Left kidney (tissue), 8 donors: ENCODE data around the gene S100PBP. TPM values are rescaled to one million over a fixed set of nuclear protein-coding genes. Genes with fewer than 3 reads are reported as not detected.

Source experiments
- DNase-seq: peaks from one replicate; pipeline ENCODE4 v3.0.0-alpha.2; 2013
- long read RNA-seq, 8 donors: transcript quantifications; one replicate each; lab custom pipeline, GENCODE V29; 2026
- polyA plus RNA-seq: library from polyadenylated mRNA; unstranded; fragments of 120-200 nt; gene quantifications from one replicate; pipeline ENCODE4 v1.2.1, GENCODE V29; 2013; ENCODE audit not compliant: insufficient read length

The S100PBP gene
- polyA plus RNA-seq: 57.7 TPM
- long read RNA-seq, donor 1, full-length matches to known transcripts: 6 of 11 reads
- long read RNA-seq, donor 1, partial matches to known transcripts: 5 of 11 reads
- long read RNA-seq, donor 1, other reads (novel, unspliced or antisense): 0 of 11 reads
- long read RNA-seq, donor 2, full-length matches to known transcripts: 6 of 30 reads
- long read RNA-seq, donor 2, partial matches to known transcripts: 12 of 30 reads
- long read RNA-seq, donor 2, other reads (novel, unspliced or antisense): 12 of 30 reads
- long read RNA-seq, donor 3, full-length matches to known transcripts: 8 of 13 reads
- long read RNA-seq, donor 3, partial matches to known transcripts: 0 of 13 reads
- long read RNA-seq, donor 3, other reads (novel, unspliced or antisense): 5 of 13 reads
- long read RNA-seq, donor 4: 0 reads
- long read RNA-seq, donor 5, full-length matches to known transcripts: 1 of 336 reads
- long read RNA-seq, donor 5, partial matches to known transcripts: 335 of 336 reads
- long read RNA-seq, donor 5, other reads (novel, unspliced or antisense): 0 of 336 reads
- long read RNA-seq, donor 6, full-length matches to known transcripts: 3 of 57 reads
- long read RNA-seq, donor 6, partial matches to known transcripts: 54 of 57 reads
- long read RNA-seq, donor 6, other reads (novel, unspliced or antisense): 0 of 57 reads
- long read RNA-seq, donor 7, full-length matches to known transcripts: 6 of 11 reads
- long read RNA-seq, donor 7, partial matches to known transcripts: 5 of 11 reads
- long read RNA-seq, donor 7, other reads (novel, unspliced or antisense): 0 of 11 reads
- long read RNA-seq, donor 8, full-length matches to known transcripts: 4 of 4 reads
- long read RNA-seq, donor 8, partial matches to known transcripts: 0 of 4 reads
- long read RNA-seq, donor 8, other reads (novel, unspliced or antisense): 0 of 4 reads

- peak; percentile 98 for DNase-seq
Observed at GRCh38 chr1:32817159-32817814, at the start of gene S100PBP, which contains the start of gene YARS1. S100PBP (plus strand) TSS chr1:32817653; CDS start chr1:32826100, 8,447 bp downstream. YARS1 (minus strand) TSS chr1:32817358; CDS start chr1:32817244, 114 bp downstream.

DNA sequence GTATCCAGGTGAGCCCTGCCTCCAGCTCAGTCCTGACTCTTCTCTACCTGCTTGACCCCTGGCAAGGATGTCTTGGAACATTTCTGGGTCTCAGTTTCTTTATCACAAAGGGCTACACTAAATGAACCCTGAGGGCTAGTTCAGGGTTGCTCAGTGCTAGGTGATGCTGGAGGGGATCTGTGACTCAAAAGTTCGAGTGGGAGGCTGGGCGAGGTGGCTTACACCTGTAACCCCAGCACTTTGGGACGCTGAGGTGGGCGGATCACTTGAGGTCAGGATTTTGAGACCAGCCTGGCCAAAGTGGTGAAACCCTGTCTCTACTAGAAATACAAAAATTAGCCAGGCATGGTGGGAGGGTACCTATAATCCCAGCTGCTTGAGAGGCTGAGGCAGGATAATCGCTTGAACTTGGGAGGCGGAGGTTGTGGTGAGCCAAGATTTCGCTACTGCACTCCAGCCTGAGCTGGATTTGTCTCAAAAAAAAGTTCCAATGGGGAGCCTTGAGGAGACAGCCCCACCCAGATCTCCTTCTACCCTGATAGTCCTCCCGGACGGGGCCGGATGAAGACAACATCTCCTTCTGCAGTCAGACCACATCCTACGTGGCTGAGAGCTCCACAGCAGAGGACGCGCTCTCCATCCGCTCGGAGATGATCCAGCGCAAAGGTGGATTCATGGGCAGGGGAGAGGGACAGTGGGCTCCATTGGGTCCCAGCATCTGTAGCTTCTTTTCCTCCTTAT is 49.2 kb upstream of the S100PBP start:
- DNase-seq: no peak

GRCh38 chr1:32769524-32770220 is 47.8 kb upstream of the S100PBP start:
- no peak for DNase-seq

DNA sequence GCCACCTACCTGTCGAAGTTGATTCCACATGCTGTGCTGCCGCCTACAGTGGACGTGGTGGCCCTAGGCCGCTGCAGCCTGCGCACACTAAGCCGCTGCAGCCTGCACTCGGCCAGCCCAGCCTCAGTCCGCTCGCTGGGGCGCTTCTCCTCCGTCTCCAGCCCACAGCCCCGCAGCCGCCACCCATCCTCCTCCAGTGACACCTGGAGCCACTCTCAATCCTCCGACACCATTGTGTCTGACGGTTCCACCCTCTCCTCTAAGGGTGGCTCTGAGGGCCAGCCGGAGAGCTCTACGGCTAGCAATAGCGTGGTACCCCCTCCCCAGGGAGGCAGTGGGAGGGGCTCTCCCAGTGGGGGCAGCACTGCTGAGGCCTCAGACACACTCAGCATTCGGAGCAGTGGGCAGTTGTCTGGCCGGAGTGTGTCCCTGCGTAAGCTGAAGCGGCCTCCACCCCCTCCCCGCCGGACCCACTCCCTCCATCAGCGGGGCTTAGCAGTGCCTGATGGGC is 47.2 kb upstream of the S100PBP start:
- DNase-seq: no peak

- no peak for DNase-seq
Observed at GRCh38 chr1:32770741-32771548, 46.5 kb upstream of the S100PBP start.

DNA sequence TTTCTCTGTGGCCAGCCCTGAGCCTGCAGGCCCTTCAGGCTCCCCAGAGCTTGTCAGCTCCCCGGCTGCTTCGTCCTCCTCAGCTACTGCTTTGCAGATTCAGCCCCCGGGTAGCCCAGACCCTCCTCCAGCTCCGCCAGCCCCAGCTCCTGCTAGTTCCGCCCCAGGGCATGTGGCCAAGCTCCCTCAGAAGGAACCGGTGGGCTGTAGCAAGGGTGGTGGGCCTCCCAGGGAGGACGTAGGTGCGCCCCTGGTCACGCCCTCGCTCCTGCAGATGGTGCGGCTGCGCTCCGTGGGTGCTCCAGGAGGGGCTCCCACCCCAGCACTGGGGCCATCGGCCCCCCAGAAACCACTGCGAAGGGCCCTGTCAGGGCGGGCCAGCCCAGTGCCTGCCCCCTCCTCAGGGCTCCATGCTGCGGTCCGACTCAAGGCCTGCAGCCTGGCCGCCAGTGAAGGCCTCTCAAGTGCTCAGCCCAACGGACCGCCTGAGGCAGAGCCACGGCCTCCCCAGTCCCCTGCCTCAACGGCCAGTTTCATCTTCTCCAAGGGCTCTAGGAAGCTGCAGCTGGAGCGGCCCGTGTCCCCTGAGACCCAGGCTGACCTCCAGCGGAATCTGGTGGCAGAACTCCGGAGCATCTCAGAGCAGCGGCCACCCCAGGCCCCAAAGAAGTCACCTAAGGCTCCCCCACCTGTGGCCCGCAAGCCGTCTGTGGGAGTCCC is 45.7 kb upstream of the S100PBP start:
- no peak for DNase-seq

DNA sequence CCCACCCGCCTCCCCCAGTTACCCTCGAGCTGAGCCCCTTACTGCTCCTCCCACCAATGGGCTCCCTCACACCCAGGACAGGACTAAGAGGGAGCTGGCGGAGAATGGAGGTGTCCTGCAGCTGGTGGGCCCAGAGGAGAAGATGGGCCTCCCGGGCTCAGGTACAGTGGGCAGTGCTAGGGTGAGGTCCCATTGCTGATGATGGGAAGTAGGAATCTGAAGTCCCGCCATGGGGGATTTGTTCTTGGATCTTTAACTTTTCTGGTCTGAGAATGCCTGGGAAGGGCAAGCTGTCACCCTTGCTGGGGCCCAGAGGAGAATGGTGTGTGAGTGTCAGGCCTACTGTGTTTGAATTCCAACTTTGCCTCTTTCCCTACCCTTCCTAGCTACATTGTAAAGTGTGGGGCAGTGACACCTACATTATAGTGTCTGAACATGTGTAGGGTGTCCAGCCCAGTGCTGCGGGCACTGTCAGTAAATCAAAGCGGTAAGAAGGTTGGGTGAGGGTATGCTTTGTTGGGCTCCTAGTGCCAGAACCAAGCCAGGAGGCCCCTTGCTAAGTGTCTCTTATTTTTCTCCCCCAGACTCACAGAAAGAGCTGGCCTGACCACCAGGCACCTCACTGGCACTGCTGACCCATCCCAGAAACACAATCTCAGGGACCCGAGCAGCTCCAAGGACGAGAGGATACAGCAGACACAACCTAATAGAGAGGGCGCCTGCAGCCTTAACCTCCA is 45.0 kb upstream of the S100PBP start:
- no peak for DNase-seq

DNA sequence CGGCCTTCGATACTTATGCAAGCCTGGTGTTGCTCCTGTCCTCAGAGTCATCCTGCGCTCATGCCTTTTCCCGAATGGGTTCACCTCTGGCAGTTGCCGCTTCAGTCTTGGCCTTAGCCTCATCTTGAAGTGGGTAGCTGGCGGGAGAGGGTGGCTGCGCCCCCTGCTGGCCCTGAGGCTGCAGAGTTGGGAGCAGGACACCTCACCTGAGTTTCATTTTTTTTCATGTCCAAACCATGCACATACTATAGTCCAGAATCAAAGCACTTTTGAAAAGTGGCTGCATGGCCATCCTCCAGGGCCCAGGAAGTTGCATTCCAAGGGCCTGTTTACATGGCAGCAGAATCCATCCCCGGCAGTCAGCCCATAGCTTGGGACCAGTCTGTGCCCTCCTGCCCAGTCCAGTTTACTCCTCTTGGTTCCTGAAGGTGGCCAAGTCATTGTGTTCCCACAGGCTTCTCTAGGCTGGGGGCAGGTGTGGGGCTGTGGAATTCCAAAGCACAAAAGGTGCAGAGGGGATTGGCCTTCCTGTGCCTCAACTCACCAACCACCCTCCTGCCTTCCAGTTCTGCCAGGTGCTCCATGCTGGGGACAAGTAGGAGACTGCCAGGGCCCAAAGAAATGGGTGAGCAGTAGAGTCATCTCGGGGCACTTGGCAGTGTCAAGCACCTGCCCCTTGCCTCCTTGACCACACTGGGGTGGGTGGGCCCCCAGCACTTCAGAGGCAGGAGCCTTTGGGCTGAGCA is 44.3 kb upstream of the S100PBP start:
- peak; percentile 66 for DNase-seq

GRCh38 chr1:32773764-32774463 is 43.5 kb upstream of the S100PBP start:
- DNase-seq: no peak

DNA sequence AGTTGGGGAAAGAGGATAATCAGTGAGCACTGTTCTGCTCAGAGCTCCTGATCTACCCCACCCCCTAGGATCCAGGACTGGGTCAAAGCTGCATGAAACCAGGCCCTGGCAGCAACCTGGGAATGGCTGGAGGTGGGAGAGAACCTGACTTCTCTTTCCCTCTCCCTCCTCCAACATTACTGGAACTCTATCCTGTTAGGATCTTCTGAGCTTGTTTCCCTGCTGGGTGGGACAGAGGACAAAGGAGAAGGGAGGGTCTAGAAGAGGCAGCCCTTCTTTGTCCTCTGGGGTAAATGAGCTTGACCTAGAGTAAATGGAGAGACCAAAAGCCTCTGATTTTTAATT is 43.0 kb upstream of the S100PBP start:
- no peak for DNase-seq

DNA sequence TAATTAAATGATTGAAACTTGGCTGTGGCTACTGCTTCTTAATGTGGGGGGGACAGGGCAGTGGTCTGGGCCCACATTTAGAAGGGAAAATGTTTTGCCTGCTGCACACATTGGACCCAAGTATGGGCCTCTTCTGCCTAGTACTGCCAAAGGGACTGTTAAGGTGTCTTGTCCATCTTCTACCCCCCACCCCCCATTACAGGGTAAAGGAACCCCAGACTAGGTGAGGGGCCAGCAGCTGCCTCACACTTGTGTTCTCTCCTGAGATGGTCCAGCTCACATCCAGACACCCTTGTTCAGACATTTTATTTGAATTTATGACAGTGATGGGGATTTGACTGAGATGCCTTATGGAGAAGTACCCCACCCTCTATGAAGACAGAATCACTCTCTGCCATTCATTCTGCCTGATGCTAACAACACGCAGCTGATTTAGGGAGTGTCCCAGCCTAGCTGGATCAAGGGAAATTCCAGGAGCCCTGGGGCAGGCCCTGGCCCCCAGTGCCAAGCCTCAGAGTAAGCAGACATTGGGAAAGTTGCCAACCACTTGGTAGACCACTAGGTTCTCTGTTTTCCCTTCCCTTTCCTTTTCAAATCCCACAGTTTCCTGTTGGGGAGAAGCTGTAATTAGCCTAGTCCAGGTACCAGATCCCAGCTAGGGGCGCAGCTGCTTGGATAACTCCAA is 42.4 kb upstream of the S100PBP start:
- no peak for DNase-seq

GRCh38 chr1:32775640-32776337 is 41.7 kb upstream of the S100PBP start:
- DNase-seq: no peak

DNA sequence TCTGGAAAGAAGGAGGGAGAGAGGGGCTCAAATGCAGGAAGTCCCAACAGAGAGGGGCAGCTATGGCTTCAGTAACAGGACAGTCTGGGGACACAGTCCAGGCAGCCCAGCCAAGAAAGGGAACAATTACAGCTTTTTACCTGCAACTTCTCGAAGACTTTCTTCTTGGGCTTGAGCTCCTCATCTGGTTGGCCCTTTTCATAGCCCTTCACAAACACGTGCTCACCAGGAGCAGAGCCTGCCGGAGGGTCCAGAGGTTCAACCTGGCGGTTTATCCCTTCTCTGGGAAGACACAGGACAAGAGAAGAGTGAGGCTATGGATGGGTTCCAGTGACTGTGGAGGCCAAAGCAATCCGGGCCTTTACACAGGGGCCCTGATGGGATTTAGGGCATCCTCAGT is 38.2 kb upstream of the S100PBP start:
- no peak for DNase-seq

DNA sequence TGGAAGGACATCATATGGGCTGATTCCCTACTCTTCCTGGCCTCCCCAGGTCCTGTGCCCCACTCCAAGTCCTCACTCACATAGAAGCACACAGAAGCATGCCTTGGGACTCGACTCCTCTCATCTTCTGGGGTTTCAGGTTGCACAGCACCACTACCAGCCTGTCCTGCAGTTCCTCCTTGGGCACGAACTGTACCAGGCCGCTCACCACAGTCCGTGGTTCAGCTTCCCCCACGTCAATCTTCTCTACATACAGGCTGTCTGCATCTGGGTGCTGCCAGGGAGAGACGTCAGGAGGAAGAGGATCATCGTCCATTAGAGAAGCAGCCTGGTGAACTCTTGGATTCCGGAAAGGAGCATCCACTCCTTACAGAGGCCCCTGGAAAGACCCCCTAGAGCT is 37.4 kb upstream of the S100PBP start:
- no peak for DNase-seq

GRCh38 chr1:32780628-32781234 is 36.7 kb upstream of the S100PBP start:
- no peak for DNase-seq
